ENCODE data around the gene ITCH. TPM values are rescaled to one million over a fixed set of nuclear protein-coding genes. Genes with fewer than 3 reads are reported as not detected.
"Not testable (repeated sequence)": the region's sequence is repeated elsewhere in the genome, so short reads cannot be mapped to it uniquely, and the experiment has no call there.

ITCH gene
- total and polyA plus RNA-seq, 2 experiments from 2014 or later = 22.1 to 61.2 TPM

- Histone ChIP-seq H3K27me3 (no peaks in the 10 kb centered on the region), H3K9me2 (replicated peaks; ENCODE audit: insufficient read depth) (no peaks in the 10 kb centered on the region), H3K4me2 (no peak overlapping the region), H3K27ac (no peak overlapping the region), H3K79me2 (no peaks in the 10 kb centered on the region), H3K4me3 (no peak overlapping the region), H3K4me1 (ENCODE audit: insufficient read depth) (peaks cover 7% of the 10 kb centered on the region), H4K20me1 (ENCODE audit: insufficient read depth, poor library complexity, severe bottlenecking) (no peaks in the 10 kb centered on the region), H2AFZ (no peak overlapping the region), H3K9me3 (ENCODE audit: low read depth) (no peaks in the 10 kb centered on the region), H3K36me3 (replicated peaks; ENCODE audit: insufficient read depth, low read depth) (no peaks in the 10 kb centered on the region)
- no peak for DNase-seq (ENCODE audit: low spot score)
- TF ChIP-seq EZH2 (IDR thresholded peaks at IDR 0.05; ENCODE audit: borderline replicate concordance) (no peak), EZH2phosphoT487 (IDR thresholded peaks at IDR 0.05; ENCODE audit: low read depth, severe bottlenecking, unreplicated experiment) (no peak)
- TF ChIP-seq, protein P1, sequence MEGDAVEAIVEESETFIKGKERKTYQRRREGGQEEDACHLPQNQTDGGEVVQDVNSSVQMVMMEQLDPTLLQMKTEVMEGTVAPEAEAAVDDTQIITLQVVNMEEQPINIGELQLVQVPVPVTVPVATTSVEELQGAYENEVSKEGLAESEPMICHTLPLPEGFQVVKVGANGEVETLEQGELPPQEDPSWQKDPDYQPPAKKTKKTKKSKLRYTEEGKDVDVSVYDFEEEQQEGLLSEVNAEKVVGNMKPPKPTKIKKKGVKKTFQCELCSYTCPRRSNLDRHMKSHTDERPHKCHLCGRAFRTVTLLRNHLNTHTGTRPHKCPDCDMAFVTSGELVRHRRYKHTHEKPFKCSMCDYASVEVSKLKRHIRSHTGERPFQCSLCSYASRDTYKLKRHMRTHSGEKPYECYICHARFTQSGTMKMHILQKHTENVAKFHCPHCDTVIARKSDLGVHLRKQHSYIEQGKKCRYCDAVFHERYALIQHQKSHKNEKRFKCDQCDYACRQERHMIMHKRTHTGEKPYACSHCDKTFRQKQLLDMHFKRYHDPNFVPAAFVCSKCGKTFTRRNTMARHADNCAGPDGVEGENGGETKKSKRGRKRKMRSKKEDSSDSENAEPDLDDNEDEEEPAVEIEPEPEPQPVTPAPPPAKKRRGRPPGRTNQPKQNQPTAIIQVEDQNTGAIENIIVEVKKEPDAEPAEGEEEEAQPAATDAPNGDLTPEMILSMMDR (IDR thresholded peaks at IDR 0.05; ENCODE audit: poor library complexity) = no peak
- 94% methylated on average over 4 of the region's 4 CpGs for WGBS (ENCODE audit: low lambda C conversion rate, missing lambda C conversion rate)
Observed at GRCh38 chr20:34347571-34347970, 15.5 kb upstream of the ITCH start.

DNA sequence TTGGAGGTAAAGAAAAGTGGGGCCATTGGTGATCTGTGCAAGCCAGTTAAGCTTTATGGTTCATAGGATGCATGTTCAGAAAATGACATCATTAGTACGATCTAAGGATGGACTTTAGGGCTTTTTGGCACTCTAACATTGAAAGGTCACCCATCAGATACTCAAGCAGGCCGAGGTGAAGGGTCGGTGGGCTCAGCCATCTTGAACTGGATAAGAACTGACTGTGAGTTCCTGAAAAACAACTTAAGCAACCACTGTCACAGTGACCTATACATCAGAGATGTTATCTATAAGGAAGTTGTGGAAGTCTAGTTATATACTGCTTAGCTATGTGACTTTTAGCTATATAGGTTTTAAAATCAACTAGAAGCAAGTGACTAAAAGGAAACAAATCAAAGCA lies 13.0 kb upstream of the ITCH start:
- H4K20me1 ChIP-seq (ENCODE audit: insufficient read depth, poor library complexity, severe bottlenecking) = no peaks in the 10 kb centered on the region
- 80% methylated on average over 3 of the region's 3 CpGs for WGBS (ENCODE audit: low lambda C conversion rate, missing lambda C conversion rate)
- H3K9me3 ChIP-seq (ENCODE audit: low read depth) = no peaks in the 10 kb centered on the region
- H3K4me2 ChIP-seq = no peak overlapping the region
- TF ChIP-seq EZH2 (IDR thresholded peaks at IDR 0.05; ENCODE audit: borderline replicate concordance) = no peak
- no peak for TF ChIP-seq EZH2phosphoT487 (IDR thresholded peaks at IDR 0.05; ENCODE audit: low read depth, severe bottlenecking, unreplicated experiment)
- TF ChIP-seq, protein P1 (IDR thresholded peaks at IDR 0.05; ENCODE audit: poor library complexity) = no peak
- H3K4me3 ChIP-seq = no peak overlapping the region
- no peaks in the 10 kb centered on the region for H3K27me3 ChIP-seq
- H3K27ac ChIP-seq = no peak overlapping the region
- H2AFZ ChIP-seq = no peak overlapping the region
- no peaks in the 10 kb centered on the region for H3K9me2 ChIP-seq (replicated peaks; ENCODE audit: insufficient read depth)
- no peaks in the 10 kb centered on the region for H3K79me2 ChIP-seq
- H3K4me1 ChIP-seq (ENCODE audit: insufficient read depth) = no peaks in the 10 kb centered on the region
- H3K36me3 ChIP-seq (replicated peaks; ENCODE audit: insufficient read depth, low read depth) = no peaks in the 10 kb centered on the region
- DNase-seq (ENCODE audit: low spot score) = no peak

DNA sequence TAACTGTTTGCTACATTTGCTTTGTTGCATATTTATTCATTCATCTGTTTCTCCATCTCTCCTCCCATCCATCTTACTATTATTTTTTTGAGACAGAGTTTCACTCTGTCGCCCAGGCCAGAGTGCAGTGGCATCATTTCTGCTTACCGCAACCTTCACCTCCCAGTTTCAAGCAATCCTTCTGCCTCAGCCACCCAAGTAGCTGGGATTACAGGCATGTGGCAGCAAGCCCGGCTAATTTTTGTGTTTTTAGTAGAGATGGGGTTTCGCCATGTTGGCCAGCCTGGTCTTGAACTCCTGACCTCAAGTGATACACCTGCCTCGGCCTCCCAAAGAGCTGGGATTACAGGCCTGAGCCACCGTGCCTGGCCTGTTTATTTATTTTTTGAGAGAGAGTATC lies 9.6 kb upstream of the ITCH start:
- H4K20me1 ChIP-seq (ENCODE audit: insufficient read depth, poor library complexity, severe bottlenecking); DNase-seq (ENCODE audit: low spot score); H3K9me3 ChIP-seq (ENCODE audit: low read depth); H3K27me3 ChIP-seq; H3K9me2 ChIP-seq (replicated peaks; ENCODE audit: insufficient read depth); H3K36me3 ChIP-seq (replicated peaks; ENCODE audit: insufficient read depth, low read depth); H3K4me2 ChIP-seq; H3K79me2 ChIP-seq; H3K27ac ChIP-seq; H2AFZ ChIP-seq; H3K4me3 ChIP-seq; H3K4me1 ChIP-seq (ENCODE audit: insufficient read depth): not testable (repeated sequence)
- WGBS (ENCODE audit: low lambda C conversion rate, missing lambda C conversion rate) = 91% methylated on average over 6 of the region's 6 CpGs

DNA sequence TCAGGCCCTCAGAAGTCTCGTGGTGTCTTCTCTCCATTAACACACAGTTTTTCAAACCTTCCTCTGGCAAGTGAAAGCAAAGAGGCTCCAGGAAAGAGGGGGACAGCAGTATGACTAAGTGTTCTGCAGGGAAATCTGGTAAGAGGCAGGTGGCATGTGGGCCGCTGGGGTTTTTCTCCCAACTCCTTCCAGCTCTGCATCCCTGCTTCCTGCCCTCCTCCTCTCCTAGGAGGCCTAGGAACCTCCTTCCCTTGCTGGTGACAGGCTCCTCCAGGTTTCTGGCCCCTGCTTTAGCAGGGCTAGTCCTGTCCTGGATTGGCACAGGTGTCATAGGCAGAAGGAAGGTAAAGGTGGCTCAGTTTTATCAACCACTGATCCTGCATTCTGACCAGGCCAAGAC lies 7.6 kb upstream of the ITCH start:
- no peaks in the 10 kb centered on the region for H4K20me1 ChIP-seq (ENCODE audit: insufficient read depth, poor library complexity, severe bottlenecking)
- H3K4me3 ChIP-seq = no peak overlapping the region
- no peaks in the 10 kb centered on the region for H3K36me3 ChIP-seq (replicated peaks; ENCODE audit: insufficient read depth, low read depth)
- no peaks in the 10 kb centered on the region for H3K4me1 ChIP-seq (ENCODE audit: insufficient read depth)
- no peak overlapping the region for H3K4me2 ChIP-seq
- TF ChIP-seq EZH2 (IDR thresholded peaks at IDR 0.05; ENCODE audit: borderline replicate concordance) (no peak), EZH2phosphoT487 (IDR thresholded peaks at IDR 0.05; ENCODE audit: low read depth, severe bottlenecking, unreplicated experiment) (no peak)
- TF ChIP-seq, protein P1 (IDR thresholded peaks at IDR 0.05; ENCODE audit: poor library complexity) = no peak
- H2AFZ ChIP-seq = no peak overlapping the region
- DNase-seq (ENCODE audit: low spot score) = no peak
- H3K27ac ChIP-seq = no peak overlapping the region
- WGBS (ENCODE audit: low lambda C conversion rate, missing lambda C conversion rate) = 80% methylated on average over 2 of the region's 2 CpGs
- H3K9me2 ChIP-seq (replicated peaks; ENCODE audit: insufficient read depth) = no peaks in the 10 kb centered on the region
- no peaks in the 10 kb centered on the region for H3K79me2 ChIP-seq
- no peaks in the 10 kb centered on the region for H3K9me3 ChIP-seq (ENCODE audit: low read depth)
- no peaks in the 10 kb centered on the region for H3K27me3 ChIP-seq

GRCh38 chr20:34359729-34360128 lies 3.3 kb upstream of the ITCH start:
- not testable (repeated sequence) for H3K9me2 ChIP-seq (replicated peaks; ENCODE audit: insufficient read depth); H3K27me3 ChIP-seq; H3K9me3 ChIP-seq (ENCODE audit: low read depth); DNase-seq (ENCODE audit: low spot score); H3K4me3 ChIP-seq; H3K36me3 ChIP-seq (replicated peaks; ENCODE audit: insufficient read depth, low read depth); H3K4me2 ChIP-seq; H3K27ac ChIP-seq; H2AFZ ChIP-seq; H4K20me1 ChIP-seq (ENCODE audit: insufficient read depth, poor library complexity, severe bottlenecking)
- Histone ChIP-seq H3K4me1 (ENCODE audit: insufficient read depth) (peaks cover 14% of the 10 kb centered on the region), H3K79me2 (peaks cover 15% of the 10 kb centered on the region)
- WGBS (ENCODE audit: low lambda C conversion rate, missing lambda C conversion rate) = 94% methylated on average over 9 of the region's 9 CpGs
